AG08395 (cell line): Measurements from ENCODE around the gene CD58.

Experiments
- DNase-seq: peaks from one replicate; pipeline ENCODE4 v3.0.0; 2012; ENCODE audit warnings: mixed read lengths, low spot score

The CD58 gene

DNA sequence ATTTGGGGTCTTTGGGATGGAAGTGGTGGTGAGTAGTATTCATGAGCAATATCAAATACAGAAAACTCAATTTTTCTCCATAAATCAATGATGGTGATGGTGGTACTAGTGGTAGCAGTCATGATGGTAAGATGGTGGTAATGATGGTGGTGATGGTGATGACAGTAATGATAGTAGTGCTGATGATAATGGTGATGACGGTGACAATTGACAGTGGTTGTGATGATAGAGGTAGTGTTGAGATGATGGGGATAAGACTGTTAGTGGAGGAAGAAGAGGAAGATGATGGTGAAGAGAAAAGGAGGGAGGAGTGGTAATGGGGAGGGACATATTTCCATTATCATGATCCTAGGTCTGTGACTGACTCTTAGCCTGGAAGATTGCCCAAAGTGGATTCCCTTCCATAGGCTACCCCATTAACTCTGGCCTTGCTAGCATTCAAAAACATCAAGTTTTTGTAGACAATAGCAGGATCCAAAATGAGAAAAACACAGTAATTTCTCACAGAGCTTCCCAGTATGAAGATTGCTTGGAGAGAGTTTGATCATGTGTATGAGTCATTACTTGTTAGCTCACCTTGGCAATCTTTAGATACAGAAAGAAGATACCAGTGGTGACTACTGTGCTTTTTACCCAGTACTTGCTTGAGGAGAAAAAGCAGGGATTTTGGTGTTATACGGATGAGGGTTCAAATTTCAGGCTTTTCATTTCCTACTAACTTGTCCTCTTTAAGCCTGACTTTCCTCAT is 103.8 kb downstream of the CD58 start:
- no peak for DNase-seq

DNA sequence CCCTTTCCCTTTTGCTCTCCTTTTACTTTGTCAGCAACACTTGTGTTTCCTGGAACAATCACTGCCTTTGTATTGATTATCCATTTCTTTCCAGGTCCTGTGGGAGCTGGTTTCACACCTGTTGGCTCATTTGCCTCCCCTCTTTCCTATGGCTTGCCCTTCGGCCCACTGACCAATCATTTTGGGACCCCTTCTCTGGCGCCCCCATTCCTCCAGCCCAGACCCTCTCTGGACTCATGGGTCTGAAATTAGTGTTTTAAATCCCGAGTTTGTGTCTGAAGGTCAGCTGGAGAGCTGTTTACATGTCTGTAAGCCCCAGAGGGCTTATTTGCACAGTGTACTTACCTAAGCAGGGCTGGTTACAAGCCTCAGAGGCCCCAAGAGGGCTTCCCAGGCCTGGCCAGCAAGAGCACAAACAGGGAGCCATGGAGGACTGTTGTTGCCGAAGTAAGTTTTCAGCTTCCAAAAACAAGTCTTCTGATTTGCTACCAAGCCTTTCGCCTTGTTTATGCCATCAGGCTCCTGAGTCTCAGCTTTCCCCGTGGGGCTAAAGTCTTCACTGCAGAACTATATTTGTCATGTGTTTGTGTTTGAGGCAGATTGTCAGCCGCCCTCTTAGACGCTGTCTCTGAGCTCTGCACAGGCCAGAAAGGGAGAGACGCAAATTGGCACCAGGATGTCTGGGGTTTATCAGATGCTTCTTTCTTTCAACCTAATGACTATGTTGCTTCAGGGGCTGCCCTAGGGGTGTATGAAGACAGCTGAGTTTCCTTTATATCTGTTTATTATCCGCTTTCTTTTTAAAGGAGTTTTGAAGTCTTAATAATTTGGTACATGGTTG is 104.8 kb downstream of the CD58 start:
- no peak for DNase-seq

DNA sequence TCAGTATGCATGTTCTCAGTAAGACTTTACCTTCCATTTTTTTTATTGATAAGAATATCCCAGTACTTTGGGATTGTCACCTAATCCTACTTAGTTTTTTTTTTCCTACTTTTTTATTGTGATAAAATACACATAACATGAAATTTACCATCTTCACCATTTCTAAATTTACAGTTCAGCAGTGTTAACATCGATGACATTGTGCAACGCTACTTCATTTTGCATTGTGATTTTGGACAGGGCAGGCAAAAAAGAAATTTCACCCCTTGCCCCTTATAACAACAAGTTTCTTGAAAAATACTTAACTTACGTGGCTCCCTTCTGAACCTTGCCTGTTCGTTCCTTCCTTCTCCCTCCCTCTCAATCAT is 105.4 kb downstream of the CD58 start:
- no peak for DNase-seq
